Neural cell (in vitro differentiated cells): ENCODE data around the gene EPB41L5. TPM values are rescaled to one million over a fixed set of nuclear protein-coding genes. Genes with fewer than 3 reads are reported as not detected.

Experiments
- H2AFZ ChIP-seq: fragments of 200-600, 300-800 bp; sonication (generic), shearing (Covaris generic); 2 replicates; pipeline ENCODE4 v1.6.0; 2014; ENCODE audit warnings: low read depth, mild to moderate bottlenecking, antibody characterized with exemption, low read length, moderate library complexity
- H3F3A ChIP-seq: fragments of 200-600 bp; shearing (Covaris generic); 2 replicates; pipeline ENCODE4 v1.6.1; 2016; ENCODE audit warnings: mild to moderate bottlenecking, moderate library complexity, mixed read lengths, antibody characterized with exemption, low read length; ENCODE audit not compliant: insufficient read depth, poor library complexity, severe bottlenecking
- H3K27ac ChIP-seq: fragments of 200-600, 300-800 bp; sonication (generic), shearing (Covaris generic); 2 replicates; pipeline ENCODE4 v1.5.1; 2014; ENCODE audit warnings: mild to moderate bottlenecking, low read length, moderate library complexity
- H3K27me3 ChIP-seq: fragments of 300-800, 200-600 bp; sonication (generic), shearing (Covaris generic); 2 replicates; pipeline ENCODE4 v1.6.0; 2014; ENCODE audit warnings: mild to moderate bottlenecking, low read depth, low read length, moderate library complexity; ENCODE audit not compliant: insufficient read depth
- H3K36me3 ChIP-seq: fragments of 300-800, 200-600 bp; sonication (generic), shearing (Covaris generic); 2 replicates; pipeline ENCODE4 v1.5.1; 2014; ENCODE audit warnings: mild to moderate bottlenecking, antibody characterized with exemption, low read length, moderate library complexity; ENCODE audit not compliant: insufficient read depth
- H3K4me2 ChIP-seq: fragments of 300-800, 200-600 bp; sonication (generic), shearing (Covaris generic); 2 replicates; pipeline ENCODE4 v1.6.0; 2014; ENCODE audit warnings: mild to moderate bottlenecking, low read length
- H3K4me3 ChIP-seq: fragments of 300-800, 200-600 bp; sonication (generic), shearing (Covaris generic); 2 replicates; pipeline ENCODE4 v1.5.1; 2014; ENCODE audit warnings: mild to moderate bottlenecking, low read length, moderate library complexity
- H3K79me2 ChIP-seq: fragments of 200-600 bp; shearing (Covaris generic); replicated peaks from 2 replicates; pipeline ENCODE4 v1.6.0; 2014; ENCODE audit warnings: mild to moderate bottlenecking, low read length, moderate library complexity; ENCODE audit not compliant: insufficient read depth
- H3K9ac ChIP-seq: fragments of 300-800, 200-600 bp; sonication (generic), shearing (Covaris generic); 2 replicates; pipeline ENCODE4 v1.6.1; 2016; ENCODE audit warnings: mild to moderate bottlenecking, low read length, mixed read lengths
- H3K9me2 ChIP-seq: fragments of 200-600 bp; shearing (Covaris generic); 2 replicates; pipeline ENCODE4 v1.6.1; 2016; ENCODE audit warnings: mild to moderate bottlenecking, low read length, mixed read lengths; ENCODE audit not compliant: insufficient read depth
- H3K9me3 ChIP-seq: fragments of 200-600, 300-800 bp; sonication (generic), shearing (Covaris generic); 2 replicates; pipeline ENCODE4 v1.6.1; 2016; ENCODE audit warnings: mild to moderate bottlenecking, mixed run types, low read length, moderate library complexity, mixed read lengths
- H4K20me1 ChIP-seq: fragments of 200-600 bp; shearing (Covaris generic); 2 replicates; pipeline ENCODE4 v1.6.1; 2016; ENCODE audit warnings: mild to moderate bottlenecking, mixed run types; ENCODE audit not compliant: insufficient read depth
- CTCF ChIP-seq: fragments of 450-650 bp; IDR thresholded peaks from 2 replicates; pipeline ENCODE4 v1.5.1; 2014; ENCODE audit warnings: antibody characterized with exemption, mild to moderate bottlenecking, moderate library complexity; ENCODE audit not compliant: poor library complexity, severe bottlenecking
- EP300 ChIP-seq: fragments of 450-650 bp; conservative IDR thresholded peaks from 2 replicates; pipeline ENCODE4 v1.6.1; 2014; ENCODE audit warnings: antibody characterized with exemption, mild to moderate bottlenecking, moderate library complexity; ENCODE audit not compliant: poor library complexity, severe bottlenecking
- EZH2 ChIP-seq: fragments of 200-600, 300-800 bp; shearing (Covaris generic), sonication (generic); IDR thresholded peaks from 2 replicates; pipeline ENCODE4 v1.6.1; 2014; ENCODE audit warnings: antibody characterized with exemption, low read length, borderline replicate concordance, mild to moderate bottlenecking; ENCODE audit not compliant: insufficient read depth, poor library complexity, severe bottlenecking
- MXI1 ChIP-seq: fragments of 450-650 bp; conservative IDR thresholded peaks from 2 replicates; pipeline ENCODE4 v1.6.1; 2014; ENCODE audit warnings: antibody characterized with exemption, mild to moderate bottlenecking; ENCODE audit not compliant: poor library complexity, severe bottlenecking
- POLR2AphosphoS5 ChIP-seq: IDR thresholded peaks from 2 replicates; pipeline ENCODE4 v1.6.1; 2012
- RAD21 ChIP-seq: fragments of 450-650 bp; conservative IDR thresholded peaks from 2 replicates; pipeline ENCODE4 v1.6.1; 2014; ENCODE audit warnings: antibody characterized with exemption, mild to moderate bottlenecking, moderate library complexity
- REST ChIP-seq: IDR thresholded peaks from 2 replicates; pipeline ENCODE4 v1.6.1; 2012; ENCODE audit warnings: borderline replicate concordance
- SMC3 ChIP-seq: fragments of 450-650 bp; conservative IDR thresholded peaks from 2 replicates; pipeline ENCODE4 v1.6.1; 2014; ENCODE audit warnings: antibody characterized with exemption, mild to moderate bottlenecking, moderate library complexity; ENCODE audit not compliant: poor library complexity
- TAF1 ChIP-seq: IDR thresholded peaks from 2 replicates; pipeline ENCODE4 v1.6.1; 2012; ENCODE audit warnings: low read depth
- polyA plus RNA-seq: library from polyadenylated mRNA; depleted of rRNA; stranded (reverse); fragments of >200 nt; gene quantifications from 2 replicates; pipeline ENCODE4 v1.2.3, GENCODE V29; 2014

The EPB41L5 gene
- polyA plus RNA-seq, 1 donor from 2014 or later = 32.9 TPM

- Histone ChIP-seq H4K20me1 (no peaks in the 10 kb centered on the region), H3K27ac (peak within 1 kb of the TSS; percentile 31), H3K9me2 (no peaks in the 10 kb centered on the region), H3F3A (no peaks in the 10 kb centered on the region), H3K36me3 (no peaks in the 10 kb centered on the region), H3K79me2 (no peaks in the 10 kb centered on the region), H3K4me2 (peak within 1 kb of the TSS; percentile 70), H3K4me3 (peak within 1 kb of the TSS; percentile 80), H2AFZ (peak within 1 kb of the TSS; percentile 65), H3K9ac (peak within 1 kb of the TSS; percentile 72), H3K9me3 (no peaks in the 10 kb centered on the region), H3K27me3 (no peaks in the 10 kb centered on the region)
- TF ChIP-seq POLR2AphosphoS5 (peak; percentile 36), SMC3 (peak; percentile 63), EZH2 (no peak), MXI1 (peak; percentile 84), CTCF (peak; percentile 66), REST (no peak), RAD21 (peak; percentile 43), TAF1 (no peak), EP300 (peak; percentile 13)
These were observed 210.4 kb downstream of the EPB41L5 start, which contains the start of gene TMEM185B for GRCh38 chr2:120223034-120223912. TMEM185B (minus strand) TSS chr2:120223400; CDS start chr2:120222976, 424 bp downstream.

GRCh38 chr2:120224256-120224655, 211.4 kb downstream of the EPB41L5 start:
- Histone ChIP-seq H3K36me3 (no peaks in the 10 kb centered on the region), H3K9me3 (no peaks in the 10 kb centered on the region), H3K9ac (peak overlapping the region; percentile 72), H3K4me3 (peak overlapping the region; percentile 80), H3F3A (no peaks in the 10 kb centered on the region), H4K20me1 (no peaks in the 10 kb centered on the region), H3K4me2 (no peak overlapping the region), H3K27ac (no peak overlapping the region), H2AFZ (no peak overlapping the region), H3K27me3 (no peaks in the 10 kb centered on the region), H3K79me2 (no peaks in the 10 kb centered on the region), H3K9me2 (no peaks in the 10 kb centered on the region)
- TF ChIP-seq EZH2 (no peak), RAD21 (no peak), TAF1 (no peak), REST (no peak), EP300 (no peak), MXI1 (no peak)
